HepG2 (cell line): ENCODE data around the gene THADA. TPM values are rescaled to one million over a fixed set of nuclear protein-coding genes. Genes with fewer than 3 reads are reported as not detected.

Experiments
- CBX2 ChIP-seq, 2 experiments: fragments of 200-600 bp in 1 of 2; sonication (generic); formaldehyde crosslinking in 1 of 2; IDR thresholded peaks; 2 replicates each; pipeline versions ENCODE4 v1.7.0 to v1.8.1; 2018 to 2022; ENCODE audit warnings: low read depth in 2 of 2, low read length in 1 of 2, mild to moderate bottlenecking in 1 of 2, missing genetic modification reagents in 1 of 2
- HNRNPH1 ChIP-seq: fragments of 200-400 bp; formaldehyde crosslinking; optimal IDR thresholded peaks from 2 replicates; pipeline ENCODE3; 2017; ENCODE audit warnings: mild to moderate bottlenecking, low read depth, low read length
- MIER2 ChIP-seq: IDR thresholded peaks from 2 replicates; pipeline ENCODE4 v1.6.1; 2016; ENCODE audit warnings: missing biosample characterization, missing genetic modification reagents
- NFATC3 ChIP-seq: sonication (generic); formaldehyde crosslinking; IDR thresholded peaks from 2 replicates; pipeline ENCODE4 v1.5.1; 2020; ENCODE audit warnings: mild to moderate bottlenecking, missing genetic modification reagents
- RFXANK ChIP-seq: IDR thresholded peaks from 2 replicates; pipeline ENCODE4 v1.6.1; 2016
- RXRB ChIP-seq: IDR thresholded peaks from 2 replicates; pipeline ENCODE4 v1.6.1; 2016; ENCODE audit warnings: borderline replicate concordance, missing genetic modification reagents, missing compliant biosample characterization
- TMF1 ChIP-seq: sonication (generic); formaldehyde crosslinking; IDR thresholded peaks from 2 replicates; pipeline ENCODE4 v1.8.1; 2022; ENCODE audit warnings: low read depth, missing genetic modification reagents
- TOPORS ChIP-seq: sonication (generic); formaldehyde crosslinking; IDR thresholded peaks from 2 replicates; pipeline ENCODE4 v1.8.0; 2023; ENCODE audit warnings: mild to moderate bottlenecking, missing genetic modification reagents
- ZBTB7B ChIP-seq: sonication (generic); formaldehyde crosslinking; IDR thresholded peaks from 2 replicates; pipeline ENCODE4 v1.4.0; 2020; ENCODE audit warnings: missing genetic modification reagents
- ZFP37 ChIP-seq: sonication (generic); formaldehyde crosslinking; IDR thresholded peaks from 2 replicates; pipeline ENCODE4 v1.4.0; 2020; ENCODE audit warnings: missing genetic modification reagents, borderline replicate concordance
- ZNF777 ChIP-seq: sonication (generic); formaldehyde crosslinking; IDR thresholded peaks from 2 replicates; pipeline ENCODE4 v1.4.0; 2020; ENCODE audit warnings: missing genetic modification reagents
- ZNF841 ChIP-seq: sonication (generic); formaldehyde crosslinking; IDR thresholded peaks from 2 replicates; pipeline ENCODE4 v1.8.1; 2023; ENCODE audit warnings: missing genetic modification reagents, borderline replicate concordance
- polyA plus RNA-seq, 8 experiments: library from polyadenylated mRNA; depleted of rRNA in 3 of 8; stranded (reverse) in 7 of 8; unstranded in 1 of 8; fragments of >200 nt; fragmentation: Illumina TruSeq in 4 of 8; extraction: Trizol in 4 of 8; gene quantifications; 2 replicates each; pipeline versions ENCODE4 v1.2.1 to v1.2.3, GENCODE V29; 2011 to 2016; ENCODE audit warnings: low read depth in 4 of 8, missing spikeins in 1 of 8, mixed read lengths in 1 of 8; ENCODE audit not compliant: insufficient read depth in 1 of 8
- total RNA-seq, 5 experiments: library from RNA; depleted of rRNA; stranded (reverse); fragments of >200 nt; fragmentation: Illumina TruSeq; extraction: Trizol; gene quantifications; 2 replicates each; pipeline ENCODE4 v1.2.3, GENCODE V29; 2016; ENCODE audit warnings: low read depth in 1 of 5
- TF ChIP-seq, protein P1 (sequence below): sonication (generic); formaldehyde crosslinking; IDR thresholded peaks from 2 replicates; pipeline ENCODE4 v1.5.0; 2020; ENCODE audit warnings: mild to moderate bottlenecking, missing genetic modification reagents, borderline replicate concordance
- TF ChIP-seq, protein P2 (sequence below): conservative IDR thresholded peaks from 2 replicates; pipeline ENCODE4 v1.6.1; 2018; ENCODE audit warnings: missing genetic modification reagents
- TF ChIP-seq, protein P3 (sequence below): sonication (generic); IDR thresholded peaks from 2 replicates; pipeline ENCODE4 v1.6.1; 2016; ENCODE audit warnings: low read depth, borderline replicate concordance
- TF ChIP-seq, protein P4 (sequence below): sonication (generic); formaldehyde crosslinking; IDR thresholded peaks from 2 replicates; pipeline ENCODE4; 2020; ENCODE audit warnings: missing genetic modification reagents, mild to moderate bottlenecking, borderline replicate concordance

The THADA gene
- total and polyA plus RNA-seq, 2 of the 13 experiments (the other 11 are each of a cell fraction or from before 2014, with no cell fraction given): 12.7 to 21.7 TPM

DNA sequence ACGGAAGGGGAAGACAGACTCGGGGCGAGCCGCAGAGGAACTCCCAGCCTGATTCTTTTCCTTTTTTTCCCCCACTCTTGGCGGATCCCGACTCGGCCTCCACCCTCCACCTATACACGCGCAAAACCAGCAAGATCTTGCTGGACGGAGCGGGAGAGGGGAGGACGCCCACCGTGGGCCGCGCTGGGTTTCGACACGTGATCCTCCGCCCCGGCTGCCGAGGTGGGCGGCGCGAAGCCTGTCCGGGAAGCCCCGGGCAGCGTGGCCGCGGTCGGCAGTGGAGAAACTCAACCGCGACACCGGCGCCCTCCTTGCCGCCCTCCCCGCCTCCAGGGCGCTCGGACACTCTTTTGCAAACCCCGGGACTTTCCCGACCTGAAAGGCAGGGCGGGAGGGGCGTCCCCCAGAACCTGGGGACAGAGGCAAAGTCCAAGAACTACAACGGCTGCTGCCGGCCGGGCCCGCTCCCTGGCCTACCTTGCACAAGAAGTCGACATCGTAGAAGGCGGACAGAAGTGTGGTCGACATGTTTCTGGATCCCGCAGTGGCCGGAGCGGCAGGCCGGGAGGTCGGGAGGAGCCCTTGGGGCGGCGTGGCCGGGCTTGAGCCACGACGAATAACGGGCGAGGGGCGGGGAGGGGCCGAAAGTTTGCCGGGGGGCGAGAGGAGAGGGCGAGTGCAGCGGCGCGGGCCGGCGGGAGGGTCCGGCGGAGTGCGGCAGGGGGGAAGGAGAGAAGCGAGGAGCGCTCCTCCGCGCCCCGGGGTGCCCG lies 369.9 kb downstream of the THADA start (continued):
- TF ChIP-seq, protein P1, sequence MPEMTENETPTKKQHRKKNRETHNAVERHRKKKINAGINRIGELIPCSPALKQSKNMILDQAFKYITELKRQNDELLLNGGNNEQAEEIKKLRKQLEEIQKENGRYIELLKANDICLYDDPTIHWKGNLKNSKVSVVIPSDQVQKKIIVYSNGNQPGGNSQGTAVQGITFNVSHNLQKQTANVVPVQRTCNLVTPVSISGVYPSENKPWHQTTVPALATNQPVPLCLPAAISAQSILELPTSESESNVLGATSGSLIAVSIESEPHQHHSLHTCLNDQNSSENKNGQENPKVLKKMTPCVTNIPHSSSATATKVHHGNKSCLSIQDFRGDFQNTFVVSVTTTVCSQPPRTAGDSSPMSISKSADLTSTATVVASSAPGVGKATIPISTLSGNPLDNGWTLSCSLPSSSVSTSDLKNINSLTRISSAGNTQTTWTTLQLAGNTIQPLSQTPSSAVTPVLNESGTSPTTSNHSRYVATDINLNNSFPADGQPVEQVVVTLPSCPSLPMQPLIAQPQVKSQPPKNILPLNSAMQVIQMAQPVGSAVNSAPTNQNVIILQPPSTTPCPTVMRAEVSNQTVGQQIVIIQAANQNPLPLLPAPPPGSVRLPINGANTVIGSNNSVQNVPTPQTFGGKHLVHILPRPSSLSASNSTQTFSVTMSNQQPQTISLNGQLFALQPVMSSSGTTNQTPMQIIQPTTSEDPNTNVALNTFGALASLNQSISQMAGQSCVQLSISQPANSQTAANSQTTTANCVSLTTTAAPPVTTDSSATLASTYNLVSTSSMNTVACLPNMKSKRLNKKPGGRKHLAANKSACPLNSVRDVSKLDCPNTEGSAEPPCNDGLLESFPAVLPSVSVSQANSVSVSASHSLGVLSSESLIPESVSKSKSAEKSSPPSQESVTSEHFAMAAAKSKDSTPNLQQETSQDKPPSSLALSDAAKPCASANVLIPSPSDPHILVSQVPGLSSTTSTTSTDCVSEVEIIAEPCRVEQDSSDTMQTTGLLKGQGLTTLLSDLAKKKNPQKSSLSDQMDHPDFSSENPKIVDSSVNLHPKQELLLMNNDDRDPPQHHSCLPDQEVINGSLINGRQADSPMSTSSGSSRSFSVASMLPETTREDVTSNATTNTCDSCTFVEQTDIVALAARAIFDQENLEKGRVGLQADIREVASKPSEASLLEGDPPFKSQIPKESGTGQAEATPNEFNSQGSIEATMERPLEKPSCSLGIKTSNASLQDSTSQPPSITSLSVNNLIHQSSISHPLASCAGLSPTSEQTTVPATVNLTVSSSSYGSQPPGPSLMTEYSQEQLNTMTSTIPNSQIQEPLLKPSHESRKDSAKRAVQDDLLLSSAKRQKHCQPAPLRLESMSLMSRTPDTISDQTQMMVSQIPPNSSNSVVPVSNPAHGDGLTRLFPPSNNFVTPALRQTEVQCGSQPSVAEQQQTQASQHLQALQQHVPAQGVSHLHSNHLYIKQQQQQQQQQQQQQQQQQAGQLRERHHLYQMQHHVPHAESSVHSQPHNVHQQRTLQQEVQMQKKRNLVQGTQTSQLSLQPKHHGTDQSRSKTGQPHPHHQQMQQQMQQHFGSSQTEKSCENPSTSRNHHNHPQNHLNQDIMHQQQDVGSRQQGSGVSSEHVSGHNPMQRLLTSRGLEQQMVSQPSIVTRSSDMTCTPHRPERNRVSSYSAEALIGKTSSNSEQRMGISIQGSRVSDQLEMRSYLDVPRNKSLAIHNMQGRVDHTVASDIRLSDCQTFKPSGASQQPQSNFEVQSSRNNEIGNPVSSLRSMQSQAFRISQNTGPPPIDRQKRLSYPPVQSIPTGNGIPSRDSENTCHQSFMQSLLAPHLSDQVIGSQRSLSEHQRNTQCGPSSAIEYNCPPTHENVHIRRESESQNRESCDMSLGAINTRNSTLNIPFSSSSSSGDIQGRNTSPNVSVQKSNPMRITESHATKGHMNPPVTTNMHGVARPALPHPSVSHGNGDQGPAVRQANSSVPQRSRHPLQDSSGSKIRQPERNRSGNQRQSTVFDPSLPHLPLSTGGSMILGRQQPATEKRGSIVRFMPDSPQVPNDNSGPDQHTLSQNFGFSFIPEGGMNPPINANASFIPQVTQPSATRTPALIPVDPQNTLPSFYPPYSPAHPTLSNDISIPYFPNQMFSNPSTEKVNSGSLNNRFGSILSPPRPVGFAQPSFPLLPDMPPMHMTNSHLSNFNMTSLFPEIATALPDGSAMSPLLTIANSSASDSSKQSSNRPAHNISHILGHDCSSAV (CRISPR knock-in tag): no peak
- TF ChIP-seq ZFP37 (CRISPR knock-in tag): no peak; the same call in 1 of the 2 replicates
- 0 out of 2 replicates have a peak, but pooled peaks have one; percentile 6 for TF ChIP-seq MIER2 (CRISPR knock-in tag)
- no peak for TF ChIP-seq ZNF841 (CRISPR knock-in tag)
- no peak for TF ChIP-seq TOPORS (CRISPR knock-in tag)
- TF ChIP-seq, protein P2, sequence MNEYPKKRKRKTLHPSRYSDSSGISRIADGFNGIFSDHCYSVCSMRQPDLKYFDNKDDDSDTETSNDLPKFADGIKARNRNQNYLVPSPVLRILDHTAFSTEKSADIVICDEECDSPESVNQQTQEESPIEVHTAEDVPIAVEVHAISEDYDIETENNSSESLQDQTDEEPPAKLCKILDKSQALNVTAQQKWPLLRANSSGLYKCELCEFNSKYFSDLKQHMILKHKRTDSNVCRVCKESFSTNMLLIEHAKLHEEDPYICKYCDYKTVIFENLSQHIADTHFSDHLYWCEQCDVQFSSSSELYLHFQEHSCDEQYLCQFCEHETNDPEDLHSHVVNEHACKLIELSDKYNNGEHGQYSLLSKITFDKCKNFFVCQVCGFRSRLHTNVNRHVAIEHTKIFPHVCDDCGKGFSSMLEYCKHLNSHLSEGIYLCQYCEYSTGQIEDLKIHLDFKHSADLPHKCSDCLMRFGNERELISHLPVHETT (CRISPR knock-in tag): 0 out of 2 replicates have a peak, but pooled peaks have one; percentile 15
- no peak for TF ChIP-seq CBX2 (IDR thresholded peaks at IDR 0.05; ENCODE audit: low read depth, low read length)
- TF ChIP-seq CBX2 (CRISPR knock-in tag; IDR thresholded peaks at IDR 0.05; ENCODE audit: low read depth): no peak
- TF ChIP-seq NFATC3: no peak
- TF ChIP-seq RXRB (CRISPR knock-in tag): peak; percentile 37; the same call in 1 of the 2 replicates
- TF ChIP-seq, protein P3, sequence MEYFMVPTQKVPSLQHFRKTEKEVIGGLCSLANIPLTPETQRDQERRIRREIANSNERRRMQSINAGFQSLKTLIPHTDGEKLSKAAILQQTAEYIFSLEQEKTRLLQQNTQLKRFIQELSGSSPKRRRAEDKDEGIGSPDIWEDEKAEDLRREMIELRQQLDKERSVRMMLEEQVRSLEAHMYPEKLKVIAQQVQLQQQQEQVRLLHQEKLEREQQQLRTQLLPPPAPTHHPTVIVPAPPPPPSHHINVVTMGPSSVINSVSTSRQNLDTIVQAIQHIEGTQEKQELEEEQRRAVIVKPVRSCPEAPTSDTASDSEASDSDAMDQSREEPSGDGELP: no peak
- no peak for TF ChIP-seq RFXANK (CRISPR knock-in tag)
- TF ChIP-seq ZNF777 (CRISPR knock-in tag): no peak
- no peak for TF ChIP-seq HNRNPH1
- TF ChIP-seq TMF1 (CRISPR knock-in tag): no peak
- no peak for TF ChIP-seq ZBTB7B (CRISPR knock-in tag)
- TF ChIP-seq, protein P4, sequence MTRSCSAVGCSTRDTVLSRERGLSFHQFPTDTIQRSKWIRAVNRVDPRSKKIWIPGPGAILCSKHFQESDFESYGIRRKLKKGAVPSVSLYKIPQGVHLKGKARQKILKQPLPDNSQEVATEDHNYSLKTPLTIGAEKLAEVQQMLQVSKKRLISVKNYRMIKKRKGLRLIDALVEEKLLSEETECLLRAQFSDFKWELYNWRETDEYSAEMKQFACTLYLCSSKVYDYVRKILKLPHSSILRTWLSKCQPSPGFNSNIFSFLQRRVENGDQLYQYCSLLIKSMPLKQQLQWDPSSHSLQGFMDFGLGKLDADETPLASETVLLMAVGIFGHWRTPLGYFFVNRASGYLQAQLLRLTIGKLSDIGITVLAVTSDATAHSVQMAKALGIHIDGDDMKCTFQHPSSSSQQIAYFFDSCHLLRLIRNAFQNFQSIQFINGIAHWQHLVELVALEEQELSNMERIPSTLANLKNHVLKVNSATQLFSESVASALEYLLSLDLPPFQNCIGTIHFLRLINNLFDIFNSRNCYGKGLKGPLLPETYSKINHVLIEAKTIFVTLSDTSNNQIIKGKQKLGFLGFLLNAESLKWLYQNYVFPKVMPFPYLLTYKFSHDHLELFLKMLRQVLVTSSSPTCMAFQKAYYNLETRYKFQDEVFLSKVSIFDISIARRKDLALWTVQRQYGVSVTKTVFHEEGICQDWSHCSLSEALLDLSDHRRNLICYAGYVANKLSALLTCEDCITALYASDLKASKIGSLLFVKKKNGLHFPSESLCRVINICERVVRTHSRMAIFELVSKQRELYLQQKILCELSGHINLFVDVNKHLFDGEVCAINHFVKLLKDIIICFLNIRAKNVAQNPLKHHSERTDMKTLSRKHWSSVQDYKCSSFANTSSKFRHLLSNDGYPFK (CRISPR knock-in tag): peak; percentile 55
